Activated T-helper 1 cell treated with anti-CD3 and anti-CD28 coated beads, Interleukin-2, amount 50 U/mL, for 16 hours (primary cell): ENCODE data around the gene SCGB1D1.

Source experiments
- DNase-seq, 2 donors: peaks; one replicate each; pipeline ENCODE4 v3.0.0-alpha.2; 2020; ENCODE audit warnings: low read depth in 1 of 2, low spot score in 1 of 2

SCGB1D1 gene

DNA sequence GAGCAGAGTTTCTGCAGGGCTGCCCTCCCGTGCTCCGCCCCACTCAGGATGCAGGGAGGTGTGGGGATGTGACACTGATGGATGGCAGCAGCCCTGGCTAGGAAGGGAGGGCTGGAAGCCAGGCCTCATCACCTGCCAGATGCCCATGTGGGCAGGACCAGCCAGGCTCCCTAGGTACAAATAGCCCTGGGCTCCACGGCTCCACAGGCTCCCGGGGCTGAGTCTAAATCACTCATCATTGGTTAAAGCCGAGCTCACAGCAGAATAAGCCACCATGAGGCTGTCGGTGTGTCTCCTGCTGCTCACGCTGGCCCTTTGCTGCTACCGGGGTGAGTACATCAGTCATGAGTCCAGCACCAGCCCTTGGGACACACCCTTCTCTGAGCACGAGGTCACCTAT, at the start of gene SCGB1D1:
SCGB1D1 (plus strand) TSS at position 206 of the 400 bp plus-strand sequence; CDS start at position 275, 69 bp downstream.
- no peak for DNase-seq

- DNase-seq = no peak
Measured at GRCh38 chr11:62140304-62141110, 49.5 kb upstream of the SCGB1D1 start.

- DNase-seq = no peak
Measured at GRCh38 chr11:62141111-62142042, 48.6 kb upstream of the SCGB1D1 start.

- no peak for DNase-seq
Measured at GRCh38 chr11:62142043-62142375, 48.0 kb upstream of the SCGB1D1 start.

DNA sequence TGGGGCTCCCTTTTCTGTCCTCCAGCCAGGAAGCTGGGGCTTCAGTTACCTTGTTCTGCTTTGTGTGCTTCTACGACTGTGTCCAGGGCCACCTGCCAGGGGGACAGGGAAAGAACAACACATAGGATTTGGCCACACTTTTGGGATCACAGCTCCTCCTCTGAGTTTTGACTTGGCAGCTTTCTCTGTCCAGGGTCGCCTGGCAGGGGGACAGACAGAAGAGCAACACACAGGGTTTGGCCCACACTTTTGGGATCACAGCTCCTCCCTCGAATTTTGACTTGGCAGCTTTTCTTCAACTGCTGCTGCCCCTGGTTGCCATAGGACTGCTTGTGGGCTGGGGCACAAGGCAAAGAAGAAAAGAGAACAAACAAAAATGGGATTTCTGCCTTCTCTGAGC, 47.1 kb upstream of the SCGB1D1 start:
- no peak for DNase-seq

GRCh38 chr11:62143727-62144126, 46.3 kb upstream of the SCGB1D1 start:
- no peak for DNase-seq

DNA sequence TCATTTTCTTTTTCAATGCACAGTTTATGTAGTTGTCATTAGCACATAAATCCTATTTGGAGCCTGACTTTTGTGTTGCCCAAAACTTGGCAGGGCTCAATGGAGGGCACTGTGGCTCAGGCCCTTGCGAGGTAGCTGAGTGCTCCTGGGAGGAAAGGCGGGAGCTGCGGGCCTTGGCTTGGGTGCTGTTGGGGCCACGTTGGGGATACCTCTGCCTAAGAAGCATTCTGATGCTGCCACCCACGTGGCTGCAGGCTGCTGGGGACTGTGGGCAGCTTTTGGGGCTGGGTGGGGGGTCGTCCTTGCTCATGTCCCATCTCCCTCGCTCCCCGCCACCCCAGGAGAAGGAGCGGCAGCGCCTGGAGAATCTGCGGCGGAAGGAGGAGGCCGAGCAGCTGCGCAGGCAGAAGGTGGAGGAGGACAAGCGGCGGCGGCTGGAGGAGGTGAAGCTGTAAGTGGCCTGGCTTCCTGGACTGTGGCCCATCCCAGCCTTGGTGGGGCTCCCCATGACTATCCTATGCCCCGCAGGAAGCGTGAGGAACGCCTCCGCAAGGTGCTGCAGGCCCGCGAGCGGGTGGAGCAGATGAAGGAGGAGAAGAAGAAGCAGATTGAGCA, 45.3 kb upstream of the SCGB1D1 start:
- no peak for DNase-seq

GRCh38 chr11:62145261-62145871, 44.6 kb upstream of the SCGB1D1 start:
- DNase-seq = no peak

- DNase-seq = no peak
Measured at GRCh38 chr11:62146476-62147200, 43.4 kb upstream of the SCGB1D1 start.

GRCh38 chr11:62147545-62147944, 42.5 kb upstream of the SCGB1D1 start:
- DNase-seq = no peak

GRCh38 chr11:62148271-62148980, 41.6 kb upstream of the SCGB1D1 start:
- no peak for DNase-seq

DNA sequence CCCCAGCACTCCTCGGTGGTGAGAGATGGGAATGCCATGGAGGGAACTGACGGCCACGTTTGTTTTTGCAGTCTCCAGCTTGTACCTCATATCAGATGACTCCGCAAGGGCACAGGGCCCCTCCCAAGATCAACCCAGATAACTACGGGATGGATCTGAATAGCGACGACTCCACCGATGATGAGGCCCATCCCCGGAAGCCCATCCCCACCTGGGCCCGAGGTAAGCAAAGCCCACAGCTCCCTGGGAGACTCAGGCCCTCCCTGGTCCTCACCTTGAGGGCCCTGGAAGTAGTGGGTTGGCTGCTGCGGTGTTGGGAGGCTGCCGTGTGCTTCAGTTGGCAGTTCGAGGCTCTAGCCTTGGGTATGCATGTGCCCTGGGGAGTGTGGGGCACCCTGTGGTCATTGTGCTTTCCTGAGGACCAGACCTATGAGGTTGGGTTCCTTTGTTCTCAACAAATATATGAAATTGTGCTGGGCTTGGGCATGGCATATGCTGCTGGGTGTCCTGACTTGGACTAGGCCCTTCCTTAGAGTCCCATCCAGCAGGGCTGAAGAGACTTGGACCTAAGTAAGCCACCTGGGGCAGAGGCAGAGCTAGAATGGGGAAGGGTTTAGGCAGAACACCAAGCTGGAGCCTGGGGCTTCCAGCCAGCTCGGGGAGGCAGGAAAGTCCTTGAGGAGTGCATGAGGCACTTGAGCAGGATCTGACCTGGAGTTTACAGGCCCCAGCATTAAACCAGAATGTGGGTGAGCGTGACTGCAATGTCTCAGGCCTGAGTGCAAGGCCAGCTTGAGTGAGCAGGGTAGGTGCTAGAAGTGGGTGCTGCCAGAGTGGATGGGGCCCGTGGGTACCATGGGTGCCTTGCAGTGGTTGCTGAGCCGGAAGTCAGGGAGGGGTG, 39.8 kb upstream of the SCGB1D1 start:
- DNase-seq = no peak

DNA sequence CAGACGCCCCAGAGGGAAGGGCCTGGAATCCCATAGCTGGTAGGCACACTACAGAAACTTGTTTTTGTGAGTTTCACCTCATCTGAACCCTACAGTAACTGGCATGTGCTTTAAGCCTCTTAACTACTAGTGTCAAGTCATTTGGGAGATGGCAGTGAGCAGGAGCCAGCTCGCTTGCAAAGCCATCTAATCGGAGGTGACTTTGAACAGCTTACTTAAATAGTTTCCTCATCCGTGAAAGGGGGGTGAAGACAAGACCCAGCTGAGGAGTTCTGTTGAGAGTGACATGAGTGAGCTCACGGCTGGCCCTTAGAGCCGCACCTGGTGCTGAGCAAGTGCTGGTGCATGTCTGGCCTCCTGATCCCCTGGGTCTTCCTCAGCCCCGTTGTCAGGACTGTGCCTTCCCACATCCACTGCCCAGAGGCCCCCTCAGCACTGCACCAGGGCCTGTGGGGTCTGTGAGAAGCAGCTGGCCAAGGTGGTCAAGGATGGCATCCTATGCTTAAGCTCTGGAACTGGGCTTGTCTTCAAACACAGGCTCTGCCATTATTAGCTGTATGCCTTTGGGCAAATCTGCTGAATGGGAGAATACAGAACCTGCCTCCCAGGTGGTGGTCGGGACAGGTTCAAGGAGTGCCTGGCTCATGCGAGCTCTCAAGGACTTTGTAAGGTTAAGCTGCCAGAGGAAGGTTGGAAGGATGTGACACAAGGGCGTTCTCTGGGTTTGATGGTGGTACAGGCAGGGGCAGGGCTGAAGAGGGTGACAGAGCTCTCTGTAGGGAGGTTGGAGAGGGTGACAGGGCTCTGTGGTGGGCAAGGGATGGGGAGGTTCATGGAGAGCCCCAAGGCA, 38.9 kb upstream of the SCGB1D1 start:
- DNase-seq = no peak

GRCh38 chr11:62151737-62152102, 38.3 kb upstream of the SCGB1D1 start:
- no peak for DNase-seq

DNA sequence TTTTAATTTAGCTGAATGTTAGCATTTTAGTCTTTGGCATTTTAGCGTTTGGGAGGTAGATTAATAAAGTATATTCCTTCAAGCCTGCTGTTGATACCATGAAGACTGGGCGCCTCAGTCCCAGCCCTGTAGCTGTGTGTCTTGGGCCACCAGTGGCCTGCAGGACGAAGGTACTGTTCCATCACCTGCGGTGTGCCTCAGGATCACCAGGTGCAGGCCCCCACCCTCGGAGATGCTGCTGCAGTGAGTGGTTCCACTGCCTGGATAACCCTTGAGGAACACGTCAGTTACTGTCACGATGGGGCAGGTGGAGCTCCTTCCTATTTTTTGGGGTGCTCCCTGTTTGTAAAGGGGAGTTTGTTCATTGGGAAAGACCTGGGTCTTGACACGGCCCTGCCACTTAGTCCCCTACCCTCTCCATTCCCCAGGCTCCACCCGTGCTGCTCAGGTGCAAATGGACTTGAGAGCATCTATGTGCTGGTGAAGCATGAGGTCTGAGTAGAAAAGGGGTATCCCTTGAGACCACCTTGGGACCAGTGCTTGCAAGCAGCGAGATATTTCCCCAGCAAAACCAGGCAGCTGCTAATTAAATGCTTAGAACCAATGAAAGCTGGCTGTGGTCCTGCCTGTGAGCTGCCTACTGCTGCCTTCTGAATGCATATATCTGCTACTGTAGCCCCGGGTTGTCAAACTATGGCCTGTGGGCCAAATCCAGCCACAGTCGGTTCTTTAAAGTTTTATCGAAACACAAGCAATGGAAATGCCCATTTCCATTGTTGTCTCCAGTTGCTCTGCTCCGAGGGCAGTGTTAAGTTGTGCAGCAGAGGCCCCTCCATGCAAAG, 37.5 kb upstream of the SCGB1D1 start:
- DNase-seq = no peak

GRCh38 chr11:62153087-62153395, 37.0 kb upstream of the SCGB1D1 start:
- DNase-seq = no peak

- DNase-seq = no peak
Measured at GRCh38 chr11:62153617-62154016, 36.4 kb upstream of the SCGB1D1 start.
